Neural cell (in vitro differentiated cells): ENCODE data around the gene PCDHB3.

Experiments used
- CTCF ChIP-seq: fragments of 450-650 bp; IDR thresholded peaks from 2 replicates; pipeline ENCODE4 v1.5.1; 2014; ENCODE audit warnings: antibody characterized with exemption, mild to moderate bottlenecking, moderate library complexity; ENCODE audit not compliant: poor library complexity, severe bottlenecking
- EP300 ChIP-seq: fragments of 450-650 bp; conservative IDR thresholded peaks from 2 replicates; pipeline ENCODE4 v1.6.1; 2014; ENCODE audit warnings: antibody characterized with exemption, mild to moderate bottlenecking, moderate library complexity; ENCODE audit not compliant: poor library complexity, severe bottlenecking
- EZH2 ChIP-seq: fragments of 200-600, 300-800 bp; shearing (Covaris generic), sonication (generic); IDR thresholded peaks from 2 replicates; pipeline ENCODE4 v1.6.1; 2014; ENCODE audit warnings: antibody characterized with exemption, low read length, borderline replicate concordance, mild to moderate bottlenecking; ENCODE audit not compliant: insufficient read depth, poor library complexity, severe bottlenecking
- MXI1 ChIP-seq: fragments of 450-650 bp; conservative IDR thresholded peaks from 2 replicates; pipeline ENCODE4 v1.6.1; 2014; ENCODE audit warnings: antibody characterized with exemption, mild to moderate bottlenecking; ENCODE audit not compliant: poor library complexity, severe bottlenecking
- POLR2AphosphoS5 ChIP-seq: IDR thresholded peaks from 2 replicates; pipeline ENCODE4 v1.6.1; 2012
- TAF1 ChIP-seq: IDR thresholded peaks from 2 replicates; pipeline ENCODE4 v1.6.1; 2012; ENCODE audit warnings: low read depth

- TF ChIP-seq EP300 (no peak), POLR2AphosphoS5 (no peak), CTCF (no peak), EZH2 (no peak), TAF1 (no peak), MXI1 (no peak)
Observed at GRCh38 chr5:141121563-141121962, 21.3 kb downstream of the PCDHB3 start, which contains the start of gene PCDHB4.
